GM12878 (cell line): ENCODE measurements around the gene INSIG1. TPM values are rescaled to one million over a fixed set of nuclear protein-coding genes. Genes with fewer than 3 reads are reported as not detected.
A peak's percentile ranks its signal among the peaks of the same experiment; 100 is the strongest.

Source experiments
- BACH1 ChIP-seq: fragments of 450-650 bp; IDR thresholded peaks from 2 replicates; pipeline ENCODE4 v1.6.1; 2017; ENCODE audit warnings: mild to moderate bottlenecking, borderline replicate concordance
- CREM ChIP-seq: IDR thresholded peaks from 2 replicates; pipeline ENCODE4 v1.6.1; 2014; ENCODE audit warnings: antibody characterized with exemption, low read depth
- DPF2 ChIP-seq: fragments of 450-650 bp; IDR thresholded peaks from 2 replicates; pipeline ENCODE4 v1.6.1; 2017; ENCODE audit warnings: mild to moderate bottlenecking
- EP300 ChIP-seq, 2 experiments: fragments of 150-350 bp in 1 of 2; IDR thresholded peaks; 2 replicates each; pipeline ENCODE4 v1.6.1; 2011 to 2012; ENCODE audit warnings: low read depth in 2 of 2, low read length in 2 of 2, borderline replicate concordance in 1 of 2, improper control_type of control experiment in 1 of 2, inconsistent platforms in 1 of 2; ENCODE audit not compliant: control insufficient read depth in 1 of 2
- JUND ChIP-seq: IDR thresholded peaks from 2 replicates; pipeline ENCODE4 v1.6.1; 2012; ENCODE audit warnings: low read depth, mild to moderate bottlenecking, low read length, improper control_type of control experiment, moderate library complexity
- KLF5 ChIP-seq: fragments of 450-650 bp; IDR thresholded peaks from 2 replicates; pipeline ENCODE4 v1.6.1; 2014; ENCODE audit warnings: mild to moderate bottlenecking; ENCODE audit not compliant: partially characterized antibody
- MXI1 ChIP-seq: fragments of 150-350 bp; IDR thresholded peaks from 2 replicates; pipeline ENCODE4 v1.6.1; 2011; ENCODE audit warnings: low read depth, mild to moderate bottlenecking, inconsistent platforms, low read length, improper control_type of control experiment
- MYC ChIP-seq: IDR thresholded peaks from 2 replicates; pipeline ENCODE4 v1.6.1; 2011; ENCODE audit warnings: mild to moderate bottlenecking, low read length, moderate library complexity, inconsistent platforms; ENCODE audit not compliant: insufficient read depth, insufficient replicate concordance, insufficient read length, severe bottlenecking
- NR2C1 ChIP-seq: fragments of 450-650 bp; IDR thresholded peaks from 2 replicates; pipeline ENCODE4 v1.6.1; 2017; ENCODE audit warnings: antibody characterized with exemption, mild to moderate bottlenecking, moderate library complexity
- NRF1 ChIP-seq: conservative IDR thresholded peaks from 2 replicates; pipeline ENCODE4 v1.6.1; 2011; ENCODE audit warnings: mild to moderate bottlenecking, low read depth, low read length, improper control_type of control experiment
- PAX8 ChIP-seq: fragments of 450-650 bp; IDR thresholded peaks from 2 replicates; pipeline ENCODE4 v1.6.1; 2017; ENCODE audit warnings: mild to moderate bottlenecking, moderate library complexity
- POLR2AphosphoS2 ChIP-seq: IDR thresholded peaks from 2 replicates; pipeline ENCODE4 v1.6.1; 2011; ENCODE audit warnings: low read depth, mild to moderate bottlenecking, low read length, improper control_type of control experiment, moderate library complexity
- SREBF1 ChIP-seq: IDR thresholded peaks from 2 replicates; pipeline ENCODE4 v1.6.1; 2012; ENCODE audit warnings: mild to moderate bottlenecking, low read length
- SUPT20H ChIP-seq: IDR thresholded peaks from 2 replicates; pipeline ENCODE4 v1.6.1; 2011; ENCODE audit warnings: low read depth, mild to moderate bottlenecking, low read length, moderate library complexity, borderline replicate concordance; ENCODE audit not compliant: control insufficient read depth
- TCF12 ChIP-seq: IDR thresholded peaks from 2 replicates; pipeline ENCODE4 v1.6.1; 2011; ENCODE audit warnings: low read depth, mild to moderate bottlenecking, low read length
- YY1 ChIP-seq: IDR thresholded peaks from 2 replicates; pipeline ENCODE4 v1.6.1; 2011; ENCODE audit warnings: low read depth, mild to moderate bottlenecking, low read length
- ZNF217 ChIP-seq: fragments of 450-650 bp; IDR thresholded peaks from 2 replicates; pipeline ENCODE4 v1.6.1; 2017; ENCODE audit warnings: antibody characterized with exemption, mild to moderate bottlenecking
- polyA plus RNA-seq, 11 experiments: library from polyadenylated mRNA; depleted of rRNA in 4 of 11; unstranded in 6 of 11; stranded (reverse) in 5 of 11; fragments of >200 nt; fragmentation: Nextera tagmentation in 4 of 11; fragmentation: Illumina TruSeq in 1 of 11; extraction: Ambion mirVana in 4 of 11; extraction: Trizol in 1 of 11; gene quantifications; 1 replicate in 1 of 11; 2 replicates in 10 of 11; pipeline versions ENCODE4 v1.2.1 to v1.2.3, GENCODE V29; 2011 to 2016; ENCODE audit warnings: inconsistent platforms in 2 of 11, missing spikeins in 2 of 11, low read depth in 1 of 11
- total RNA-seq, 4 experiments: library from RNA; depleted of rRNA in 3 of 4; stranded (reverse); fragments of >200 nt in 3 of 4; fragmentation: Illumina TruSeq in 1 of 4; extraction: Trizol in 1 of 4; gene quantifications; 2 replicates each; pipeline versions ENCODE4 v1.2.1 to v1.2.3, GENCODE V29; 2013 to 2021
- TF ChIP-seq, protein P1 (sequence below): IDR thresholded peaks from 2 replicates; pipeline ENCODE4 v1.6.1; 2012; ENCODE audit warnings: low read depth, low read length, improper control_type of control experiment
- TF ChIP-seq, protein P2 (sequence below): IDR thresholded peaks from 2 replicates; pipeline ENCODE4 v1.6.1; 2011; ENCODE audit warnings: low read depth, mild to moderate bottlenecking, low read length, moderate library complexity, borderline replicate concordance; ENCODE audit errors: extremely low read depth
- TF ChIP-seq, protein P3 (sequence below): fragments of 450-650 bp; IDR thresholded peaks from 2 replicates; pipeline ENCODE4 v1.6.1; 2017; ENCODE audit warnings: mild to moderate bottlenecking, moderate library complexity
- TF ChIP-seq, protein P4 (sequence below): IDR thresholded peaks from 2 replicates; pipeline ENCODE4 v1.6.1; 2012; ENCODE audit warnings: low read depth, low read length, improper control_type of control experiment
- TF ChIP-seq, protein P5 (sequence below): IDR thresholded peaks from 2 replicates; pipeline ENCODE4 v1.6.1; 2011; ENCODE audit warnings: borderline replicate concordance, low read depth, mild to moderate bottlenecking, moderate library complexity, low read length; ENCODE audit not compliant: insufficient read depth, poor library complexity, severe bottlenecking

Gene INSIG1
- total and polyA plus RNA-seq, 10 of the 15 experiments (the other 5 are each of a cell fraction or from before 2014, with no cell fraction given): 29.6 to 168 (median 91.1) TPM

DNA sequence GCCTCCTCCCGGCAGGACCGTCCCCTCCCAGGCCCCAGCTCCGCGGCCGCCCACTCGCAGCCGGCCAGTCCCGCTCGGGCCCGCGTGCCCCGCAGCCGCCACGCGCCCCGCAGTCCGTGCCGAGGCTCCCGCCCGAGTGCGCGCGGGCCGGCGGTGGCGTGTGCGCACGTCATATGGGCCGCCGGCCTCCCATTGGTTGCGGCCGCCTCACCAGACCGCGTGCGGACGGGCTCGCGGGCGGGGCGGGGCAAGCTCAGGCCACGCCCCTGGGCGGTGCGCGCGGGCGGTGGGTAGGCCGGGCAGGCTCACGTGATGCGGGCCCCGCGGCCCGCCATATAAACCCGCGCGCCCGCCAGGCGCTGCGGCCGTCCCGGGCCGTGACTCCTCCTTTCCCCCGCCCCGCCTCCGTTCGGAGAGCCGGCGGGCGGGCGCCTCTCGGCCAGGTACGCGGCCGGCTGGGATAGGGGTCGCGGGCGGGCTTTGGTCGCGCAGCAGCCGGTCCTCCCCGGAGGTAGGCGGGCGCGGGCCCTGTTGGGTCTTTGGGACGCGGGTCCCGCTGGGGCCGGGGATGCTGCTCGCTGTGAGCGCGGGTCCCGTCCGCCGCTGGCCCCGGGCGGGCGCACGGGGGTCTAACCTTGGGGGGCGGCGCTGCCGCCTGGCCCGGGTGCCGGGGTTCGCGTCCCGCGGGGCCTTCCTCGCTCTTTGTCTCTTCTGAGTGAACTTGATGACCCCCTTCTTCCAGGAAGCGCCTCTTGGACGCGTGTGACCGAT lies at the start of gene INSIG1 (continued):
- TF ChIP-seq EP300 (IDR thresholded peaks at IDR 0.05; ENCODE audit: borderline replicate concordance in 1 of 2, control insufficient read depth in 1 of 2, low read depth in 2 of 2, low read length in 2 of 2) (peak in 1 of 2 experiments; percentile 47; a peak in 1 of 4 replicates), SREBF1 (peak; percentile 75; the same call in 1 of the 2 replicates), PAX8 (no peak), CREM (peak; percentile 48; the same call in 1 of the 2 replicates), MYC (no peak), YY1 (peak; percentile 27; the same call in 1 of the 2 replicates), ZNF217 (no peak; the same call in 1 of the 2 replicates), TCF12 (0 out of 2 replicates have a peak, but pooled peaks have one; percentile 53), POLR2AphosphoS2 (peak; percentile 79), JUND (no peak), NR2C1 (no peak), MXI1 (peak; percentile 33; the same call in 1 of the 2 replicates), BACH1 (no peak), NRF1 (0 out of 2 replicates have a peak, but pooled peaks have one; percentile 8), SUPT20H (no peak), DPF2 (no peak; the same call in none of the 2 replicates), KLF5 (no peak)
- TF ChIP-seq, protein P1, sequence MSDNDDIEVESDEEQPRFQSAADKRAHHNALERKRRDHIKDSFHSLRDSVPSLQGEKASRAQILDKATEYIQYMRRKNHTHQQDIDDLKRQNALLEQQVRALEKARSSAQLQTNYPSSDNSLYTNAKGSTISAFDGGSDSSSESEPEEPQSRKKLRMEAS: peak; percentile 71
- TF ChIP-seq, protein P2, sequence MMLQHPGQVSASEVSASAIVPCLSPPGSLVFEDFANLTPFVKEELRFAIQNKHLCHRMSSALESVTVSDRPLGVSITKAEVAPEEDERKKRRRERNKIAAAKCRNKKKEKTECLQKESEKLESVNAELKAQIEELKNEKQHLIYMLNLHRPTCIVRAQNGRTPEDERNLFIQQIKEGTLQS: peak; percentile 65; the same call in 1 of the 2 replicates
- TF ChIP-seq, protein P3, sequence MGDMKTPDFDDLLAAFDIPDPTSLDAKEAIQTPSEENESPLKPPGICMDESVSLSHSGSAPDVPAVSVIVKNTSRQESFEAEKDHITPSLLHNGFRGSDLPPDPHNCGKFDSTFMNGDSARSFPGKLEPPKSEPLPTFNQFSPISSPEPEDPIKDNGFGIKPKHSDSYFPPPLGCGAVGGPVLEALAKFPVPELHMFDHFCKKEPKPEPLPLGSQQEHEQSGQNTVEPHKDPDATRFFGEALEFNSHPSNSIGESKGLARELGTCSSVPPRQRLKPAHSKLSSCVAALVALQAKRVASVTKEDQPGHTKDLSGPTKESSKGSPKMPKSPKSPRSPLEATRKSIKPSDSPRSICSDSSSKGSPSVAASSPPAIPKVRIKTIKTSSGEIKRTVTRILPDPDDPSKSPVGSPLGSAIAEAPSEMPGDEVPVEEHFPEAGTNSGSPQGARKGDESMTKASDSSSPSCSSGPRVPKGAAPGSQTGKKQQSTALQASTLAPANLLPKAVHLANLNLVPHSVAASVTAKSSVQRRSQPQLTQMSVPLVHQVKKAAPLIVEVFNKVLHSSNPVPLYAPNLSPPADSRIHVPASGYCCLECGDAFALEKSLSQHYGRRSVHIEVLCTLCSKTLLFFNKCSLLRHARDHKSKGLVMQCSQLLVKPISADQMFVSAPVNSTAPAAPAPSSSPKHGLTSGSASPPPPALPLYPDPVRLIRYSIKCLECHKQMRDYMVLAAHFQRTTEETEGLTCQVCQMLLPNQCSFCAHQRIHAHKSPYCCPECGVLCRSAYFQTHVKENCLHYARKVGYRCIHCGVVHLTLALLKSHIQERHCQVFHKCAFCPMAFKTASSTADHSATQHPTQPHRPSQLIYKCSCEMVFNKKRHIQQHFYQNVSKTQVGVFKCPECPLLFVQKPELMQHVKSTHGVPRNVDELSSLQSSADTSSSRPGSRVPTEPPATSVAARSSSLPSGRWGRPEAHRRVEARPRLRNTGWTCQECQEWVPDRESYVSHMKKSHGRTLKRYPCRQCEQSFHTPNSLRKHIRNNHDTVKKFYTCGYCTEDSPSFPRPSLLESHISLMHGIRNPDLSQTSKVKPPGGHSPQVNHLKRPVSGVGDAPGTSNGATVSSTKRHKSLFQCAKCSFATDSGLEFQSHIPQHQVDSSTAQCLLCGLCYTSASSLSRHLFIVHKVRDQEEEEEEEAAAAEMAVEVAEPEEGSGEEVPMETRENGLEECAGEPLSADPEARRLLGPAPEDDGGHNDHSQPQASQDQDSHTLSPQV: no peak
- TF ChIP-seq, protein P4, sequence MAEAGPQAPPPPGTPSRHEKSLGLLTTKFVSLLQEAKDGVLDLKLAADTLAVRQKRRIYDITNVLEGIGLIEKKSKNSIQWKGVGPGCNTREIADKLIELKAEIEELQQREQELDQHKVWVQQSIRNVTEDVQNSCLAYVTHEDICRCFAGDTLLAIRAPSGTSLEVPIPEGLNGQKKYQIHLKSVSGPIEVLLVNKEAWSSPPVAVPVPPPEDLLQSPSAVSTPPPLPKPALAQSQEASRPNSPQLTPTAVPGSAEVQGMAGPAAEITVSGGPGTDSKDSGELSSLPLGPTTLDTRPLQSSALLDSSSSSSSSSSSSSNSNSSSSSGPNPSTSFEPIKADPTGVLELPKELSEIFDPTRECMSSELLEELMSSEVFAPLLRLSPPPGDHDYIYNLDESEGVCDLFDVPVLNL: peak; percentile 39; the same call in 1 of the 2 replicates
- TF ChIP-seq, protein P5, sequence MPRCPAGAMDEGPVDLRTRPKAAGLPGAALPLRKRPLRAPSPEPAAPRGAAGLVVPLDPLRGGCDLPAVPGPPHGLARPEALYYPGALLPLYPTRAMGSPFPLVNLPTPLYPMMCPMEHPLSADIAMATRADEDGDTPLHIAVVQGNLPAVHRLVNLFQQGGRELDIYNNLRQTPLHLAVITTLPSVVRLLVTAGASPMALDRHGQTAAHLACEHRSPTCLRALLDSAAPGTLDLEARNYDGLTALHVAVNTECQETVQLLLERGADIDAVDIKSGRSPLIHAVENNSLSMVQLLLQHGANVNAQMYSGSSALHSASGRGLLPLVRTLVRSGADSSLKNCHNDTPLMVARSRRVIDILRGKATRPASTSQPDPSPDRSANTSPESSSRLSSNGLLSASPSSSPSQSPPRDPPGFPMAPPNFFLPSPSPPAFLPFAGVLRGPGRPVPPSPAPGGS: peak; percentile 17
